ENCODE results near the gene NDUFA1. TPM values are rescaled to one million over a fixed set of nuclear protein-coding genes. Genes with fewer than 3 reads are reported as not detected.
A peak's percentile ranks its signal among the peaks of the same experiment; 100 is the strongest.

Gene NDUFA1
- total RNA-seq, 2 donors from 2014 or later = 30.5 to 41.1 TPM

- no peak for TF ChIP-seq CTCF (IDR thresholded peaks at IDR 0.05)
- Histone ChIP-seq H3K27me3 (replicated peaks; ENCODE audit: insufficient read depth) (no peaks in the 10 kb centered on the region), H3K4me1 (ENCODE audit: control insufficient read depth in 1 of 2, low read depth in 2 of 2) (no peaks in the 10 kb centered on the region), H3K9me3 (no peaks in the 10 kb centered on the region), H3K4me3 (peak within 1 kb of the TSS; percentile 88), H3K27ac (peak within 1 kb of the TSS; percentile 78 to 87), H3K36me3 (no peaks in the 10 kb centered on the region)
- ATAC-seq (ENCODE audit: insufficient number of reproducible peaks, low FRiP score, low read depth) (peak; percentile 99), DNase-seq (ENCODE audit: low spot score) (peak; percentile 91)
Observed at GRCh38 chrX:119852382-119853353, 19.0 kb upstream of the NDUFA1 start, which contains the start of gene UPF3B. TSS of gene UPF3B (minus strand) at chrX:119852963. CDS start at chrX:119852928, 35 bp downstream.

- peak overlapping the region; percentile 88 for H3K4me3 ChIP-seq
- DNase-seq (ENCODE audit: low spot score) = no peak
Observed at GRCh38 chrX:119853444-119853843, 18.2 kb upstream of the NDUFA1 start.

GRCh38 chrX:119870626-119871131 lies 953 bp upstream of the NDUFA1 start:
- Histone ChIP-seq H3K4me3 (peak overlapping the region; percentile 84), H3K27ac (peak overlapping the region; percentile 89 to 94), H3K36me3 (no peaks in the 10 kb centered on the region), H3K4me1 (ENCODE audit: control insufficient read depth in 1 of 2, low read depth in 2 of 2) (peaks cover 8 to 13% of the 10 kb centered on the region in 2 donors), H3K27me3 (replicated peaks; ENCODE audit: insufficient read depth) (no peaks in the 10 kb centered on the region), H3K9me3 (no peaks in the 10 kb centered on the region)
- no peak for TF ChIP-seq CTCF (IDR thresholded peaks at IDR 0.05)
- ATAC-seq (ENCODE audit: insufficient number of reproducible peaks, low FRiP score, low read depth) (peak; percentile 28), DNase-seq (ENCODE audit: low spot score) (no peak)

More at GRCh38 chrX:119853444-119853843, 18.2 kb upstream of the NDUFA1 start:
- peak overlapping the region; percentile 61 to 87 for H3K27ac ChIP-seq
- ATAC-seq (ENCODE audit: insufficient number of reproducible peaks, low FRiP score, low read depth) = no peak
- no peak for TF ChIP-seq CTCF (IDR thresholded peaks at IDR 0.05)
- H3K27me3 ChIP-seq (replicated peaks; ENCODE audit: insufficient read depth) = no peaks in the 10 kb centered on the region
- no peaks in the 10 kb centered on the region for H3K36me3 ChIP-seq
- no peaks in the 10 kb centered on the region for H3K9me3 ChIP-seq
- no peaks in the 10 kb centered on the region for H3K4me1 ChIP-seq (ENCODE audit: control insufficient read depth in 1 of 2, low read depth in 2 of 2)

- H3K9me3 ChIP-seq = no peaks in the 10 kb centered on the region
- no peak for DNase-seq (ENCODE audit: low spot score)
- no peak for TF ChIP-seq CTCF (IDR thresholded peaks at IDR 0.05)
Observed at GRCh38 chrX:119871245-119871598, 410 bp upstream of the NDUFA1 start.

GRCh38 chrX:119878740-119879139 lies 7.1 kb downstream of the NDUFA1 start:
- Histone ChIP-seq H3K9me3 (no peaks in the 10 kb centered on the region), H3K36me3 (no peaks in the 10 kb centered on the region), H3K4me3 (no peak overlapping the region), H3K27me3 (replicated peaks; ENCODE audit: insufficient read depth) (no peaks in the 10 kb centered on the region), H3K27ac (no peak overlapping the region), H3K4me1 (ENCODE audit: control insufficient read depth in 1 of 2, low read depth in 2 of 2) (no peaks in the 10 kb centered on the region)
- DNase-seq (ENCODE audit: low spot score) = no peak
- no peak for TF ChIP-seq CTCF (IDR thresholded peaks at IDR 0.05)
- no peak for ATAC-seq (ENCODE audit: insufficient number of reproducible peaks, low FRiP score, low read depth)

More at GRCh38 chrX:119871245-119871598, 410 bp upstream of the NDUFA1 start:
- peaks cover 8 to 13% of the 10 kb centered on the region in 2 donors for H3K4me1 ChIP-seq (ENCODE audit: control insufficient read depth in 1 of 2, low read depth in 2 of 2)
- H3K27ac ChIP-seq = peak overlapping the region; percentile 89 to 94
- no peaks in the 10 kb centered on the region for H3K36me3 ChIP-seq
- H3K4me3 ChIP-seq = peak overlapping the region; percentile 84
- H3K27me3 ChIP-seq (replicated peaks; ENCODE audit: insufficient read depth) = no peaks in the 10 kb centered on the region
- ATAC-seq (ENCODE audit: insufficient number of reproducible peaks, low FRiP score, low read depth) = peak; percentile 55
